ENCODE results near the gene ATP6V0D1.

The ATP6V0D1 gene

GRCh38 chr16:67447508-67448076 is 33.4 kb downstream of the ATP6V0D1 start:
- peaks cover 0 to 41% (median 3%) of the 10 kb centered on the region in 10 experiments; a peak in 6 of 20 replicates for H3K4me1 ChIP-seq
- no peak for TF ChIP-seq Cebpa-rat (IDR thresholded peaks at IDR 0.05)
- H3K36me3 ChIP-seq, result peaks cover 62 to 100% (median 100%) of the 10 kb centered on the region in 11 experiments
- H3K27ac ChIP-seq, result no peak overlapping the region
- no peaks in the 10 kb centered on the region for H3K27me3 ChIP-seq
- H3K4me2 ChIP-seq, result no peak overlapping the region
- no peaks in the 10 kb centered on the region for H3K9me3 ChIP-seq (replicated peaks in 1 of 11)
- H3K9ac ChIP-seq, result peak overlapping the region in 1 of 11 experiments; percentile 34; a peak in 2 of 22 replicates
- H4K20me1 ChIP-seq, result peaks cover 87 to 100% (median 100%) of the 10 kb centered on the region in 11 experiments
- H3K4me3 ChIP-seq, result no peak overlapping the region

GRCh38 chr16:67446968-67447507 is 33.9 kb downstream of the ATP6V0D1 start:
- Histone ChIP-seq H3K4me1 (peaks cover 0 to 45% (median 6%) of the 10 kb centered on the region in 10 experiments; a peak in 9 of 20 replicates), H4K20me1 (peaks cover 87 to 100% (median 100%) of the 10 kb centered on the region in 11 experiments), H3K4me3 (no peak overlapping the region), H3K9me3 (replicated peaks in 1 of 11) (no peaks in the 10 kb centered on the region), H3K36me3 (peaks cover 62 to 100% (median 100%) of the 10 kb centered on the region in 11 experiments), H3K27ac (no peak overlapping the region), H3K27me3 (no peaks in the 10 kb centered on the region), H3K9ac (peak overlapping the region in 2 of 11 experiments; percentile 34 to 38; a peak in 3 of 22 replicates), H3K4me2 (no peak overlapping the region)
- TF ChIP-seq Cebpa-rat (IDR thresholded peaks at IDR 0.05), result no peak

GRCh38 chr16:67445913-67446907 is 34.7 kb downstream of the ATP6V0D1 start:
- Histone ChIP-seq H3K9me3 (replicated peaks in 1 of 11) (no peaks in the 10 kb centered on the region), H4K20me1 (peaks cover 87 to 100% (median 100%) of the 10 kb centered on the region in 11 experiments), H3K4me2 (no peak overlapping the region), H3K36me3 (peaks cover 62 to 100% (median 100%) of the 10 kb centered on the region in 11 experiments), H3K4me1 (peaks cover 1 to 46% (median 12%) of the 10 kb centered on the region in 10 experiments; a peak in 15 of 20 replicates), H3K27ac (no peak overlapping the region), H3K9ac (peak overlapping the region in 2 of 11 experiments; percentile 34 to 38; a peak in 2 of 22 replicates), H3K4me3 (no peak overlapping the region), H3K27me3 (no peaks in the 10 kb centered on the region)
- no peak for TF ChIP-seq Cebpa-rat (IDR thresholded peaks at IDR 0.05)

- peaks cover 55 to 100% (median 100%) of the 10 kb centered on the region in 11 experiments for H3K36me3 ChIP-seq
- no peak overlapping the region for H3K27ac ChIP-seq
- TF ChIP-seq Cebpa-rat (IDR thresholded peaks at IDR 0.05), result no peak
- H3K4me3 ChIP-seq, result no peak overlapping the region
- H3K9ac ChIP-seq, result peak overlapping the region in 2 of 11 experiments; percentile 0 to 8; a peak in 2 of 22 replicates
- peaks cover 6 to 51% (median 15%) of the 10 kb centered on the region in 10 experiments; a peak in 15 of 20 replicates for H3K4me1 ChIP-seq
- H3K4me2 ChIP-seq, result no peak overlapping the region
- no peaks in the 10 kb centered on the region for H3K9me3 ChIP-seq (replicated peaks in 1 of 11)
- no peaks in the 10 kb centered on the region for H3K27me3 ChIP-seq
- peaks cover 89 to 100% (median 100%) of the 10 kb centered on the region in 11 experiments for H4K20me1 ChIP-seq
Observed at GRCh38 chr16:67445441-67445912, 35.5 kb downstream of the ATP6V0D1 start.

- Histone ChIP-seq H3K4me3 (no peak overlapping the region), H3K27ac (no peak overlapping the region), H3K9ac (peak overlapping the region in 2 of 11 experiments; percentile 0 to 8; a peak in 2 of 22 replicates), H3K36me3 (peaks cover 56 to 100% (median 100%) of the 10 kb centered on the region in 11 experiments), H3K9me3 (replicated peaks in 1 of 11) (no peaks in the 10 kb centered on the region), H3K4me1 (peaks cover 6 to 51% (median 15%) of the 10 kb centered on the region in 10 experiments; a peak in 15 of 20 replicates), H3K4me2 (no peak overlapping the region), H3K27me3 (no peaks in the 10 kb centered on the region), H4K20me1 (peaks cover 93 to 100% (median 100%) of the 10 kb centered on the region in 11 experiments)
- TF ChIP-seq Cebpa-rat (IDR thresholded peaks at IDR 0.05), result no peak
Observed at GRCh38 chr16:67445126-67445426, 35.9 kb downstream of the ATP6V0D1 start.

GRCh38 chr16:67444259-67445125 is 36.5 kb downstream of the ATP6V0D1 start:
- peak overlapping the region in 2 of 11 experiments; percentile 0 to 1; a peak in 3 of 22 replicates for H3K9ac ChIP-seq
- no peaks in the 10 kb centered on the region for H3K27me3 ChIP-seq
- peaks cover 1 to 50% (median 15%) of the 10 kb centered on the region in 10 experiments; a peak in 13 of 20 replicates for H3K4me1 ChIP-seq
- TF ChIP-seq Cebpa-rat (IDR thresholded peaks at IDR 0.05), result no peak
- peaks cover 93 to 100% (median 100%) of the 10 kb centered on the region in 11 experiments for H4K20me1 ChIP-seq
- H3K9me3 ChIP-seq (replicated peaks in 1 of 11), result no peaks in the 10 kb centered on the region
- peaks cover 62 to 100% (median 100%) of the 10 kb centered on the region in 11 experiments for H3K36me3 ChIP-seq
- H3K4me2 ChIP-seq, result no peak overlapping the region
- no peak overlapping the region for H3K4me3 ChIP-seq
- no peak overlapping the region for H3K27ac ChIP-seq

- Histone ChIP-seq H3K36me3 (peaks cover 63 to 100% (median 100%) of the 10 kb centered on the region in 11 experiments), H3K9ac (peak overlapping the region in 3 of 11 experiments; percentile 1 to 51 (median 6); a peak in 2 of 22 replicates), H3K4me2 (no peak overlapping the region), H4K20me1 (peaks cover 81 to 100% (median 100%) of the 10 kb centered on the region in 11 experiments), H3K9me3 (replicated peaks in 1 of 11) (no peaks in the 10 kb centered on the region), H3K4me1 (peaks cover 8 to 46% (median 15%) of the 10 kb centered on the region in 10 experiments; a peak in 16 of 20 replicates), H3K27me3 (no peaks in the 10 kb centered on the region), H3K4me3 (no peak overlapping the region), H3K27ac (no peak overlapping the region)
- no peak for TF ChIP-seq Cebpa-rat (IDR thresholded peaks at IDR 0.05)
Observed at GRCh38 chr16:67443265-67443664, 37.7 kb downstream of the ATP6V0D1 start.

Data from BLaER1 treated with 17β-estradiol and CSF1 and Interleukin-3, amounts not matched to agents 10 nM and 100 nM (cell line).